Measurements from ENCODE around the gene RNF31.

GRCh38 chr14:24190416-24190815 is 43.1 kb downstream of the RNF31 start:
- TF ChIP-seq CTCF (conservative IDR thresholded peaks at IDR 0.05; ENCODE audit: low read length) (no peak), EZH2phosphoT487 (IDR thresholded peaks at IDR 0.05; ENCODE audit: borderline replicate concordance, low read depth, low read length) (no peak)

Data from OCI-LY7 (cell line).